Measurements from ENCODE around the gene FAF2.
"Not testable (repeated sequence)": the region's sequence is repeated elsewhere in the genome, so short reads cannot be mapped to it uniquely, and the experiment has no call there.

FAF2 gene

GRCh38 chr5:176418251-176418650 lies 29.9 kb upstream of the FAF2 start:
- peak; percentile 93 for DNase-seq (ENCODE audit: low spot score)

DNA sequence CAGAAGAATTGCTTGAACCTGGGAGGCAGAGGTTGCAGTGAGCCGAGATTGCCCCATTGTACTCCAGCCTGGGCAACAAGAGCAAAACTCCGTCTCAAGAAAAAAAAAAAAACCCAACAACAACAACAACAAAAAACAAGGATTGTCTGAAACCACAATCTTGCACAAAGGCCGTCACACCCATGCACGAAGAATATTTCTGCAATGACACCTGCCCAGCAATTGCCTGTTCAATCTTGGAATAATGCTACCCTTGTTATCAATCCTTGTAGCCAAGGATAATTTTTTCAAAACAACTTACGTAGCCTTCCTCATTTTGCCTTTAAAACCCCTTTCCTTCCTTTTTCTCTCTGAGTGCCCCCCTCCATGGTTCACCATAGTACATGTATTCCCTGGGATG lies 28.1 kb upstream of the FAF2 start:
- no peak for DNase-seq (ENCODE audit: low spot score)

GRCh38 chr5:176420972-176421544 lies 27.1 kb upstream of the FAF2 start:
- no peak for DNase-seq (ENCODE audit: low spot score)

DNA sequence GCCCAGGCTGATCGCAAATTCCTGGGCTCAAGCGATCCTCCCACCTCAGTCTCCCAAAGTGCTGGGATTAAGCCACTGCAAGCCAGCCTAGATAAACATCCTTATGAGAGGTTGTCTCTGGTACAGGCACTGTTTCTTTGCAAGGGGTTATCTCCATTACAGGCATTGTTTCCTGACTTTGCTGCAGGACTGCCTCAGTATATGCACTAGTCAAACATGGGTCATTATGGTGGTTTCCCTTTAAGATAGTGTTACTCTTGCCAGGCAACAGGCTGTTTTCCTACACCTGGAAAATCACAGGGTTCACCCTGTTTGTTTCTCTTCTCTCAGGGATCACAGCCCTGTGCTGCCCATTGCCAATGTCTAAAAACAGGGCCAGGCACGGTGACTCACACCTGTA lies 24.0 kb upstream of the FAF2 start:
- no peak for DNase-seq (ENCODE audit: low spot score)

GRCh38 chr5:176425138-176425537 lies 23.0 kb upstream of the FAF2 start:
- DNase-seq (ENCODE audit: low spot score): peak; percentile 76

- no peak for DNase-seq (ENCODE audit: low spot score)
These were observed 22.4 kb upstream of the FAF2 start for GRCh38 chr5:176425791-176426190.

DNA sequence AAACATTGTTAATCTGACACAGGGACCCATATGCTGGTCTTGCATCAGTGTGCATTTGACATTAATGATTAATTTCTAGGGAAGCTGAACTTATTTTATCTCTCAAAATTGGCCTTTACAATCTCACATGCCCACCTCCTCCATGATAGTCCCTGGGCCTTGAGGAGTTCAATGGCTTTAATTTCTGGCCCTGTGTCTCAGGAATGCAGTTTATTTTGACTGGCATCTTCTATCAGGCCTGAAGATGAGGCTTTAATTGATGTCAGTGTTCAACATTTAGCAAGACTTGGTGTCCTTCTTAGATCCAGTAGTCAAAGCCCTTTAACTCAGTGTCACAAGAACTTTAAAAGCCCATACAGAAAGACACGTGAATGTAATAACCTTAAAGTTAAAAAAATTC lies 21.3 kb upstream of the FAF2 start:
- no peak for DNase-seq (ENCODE audit: low spot score)

DNA sequence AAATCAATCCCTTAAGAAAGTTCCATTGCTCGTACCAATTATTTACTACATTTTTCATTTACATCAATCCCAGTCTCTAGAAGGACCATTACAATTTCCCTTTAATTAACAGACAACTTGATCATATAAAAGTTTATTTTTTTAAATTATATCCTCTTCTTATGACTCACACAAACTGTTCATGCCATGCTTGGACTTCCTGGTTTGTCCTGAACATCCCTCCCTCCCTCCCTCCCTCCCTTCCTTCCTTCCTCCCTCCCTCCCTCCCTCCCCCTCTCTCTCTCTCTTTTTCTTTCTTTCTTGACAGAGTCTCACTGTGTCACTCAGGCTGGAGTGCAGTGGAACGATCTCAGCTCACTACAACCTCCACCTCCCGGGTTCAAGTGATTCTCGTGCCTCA lies 20.2 kb upstream of the FAF2 start:
- DNase-seq (ENCODE audit: low spot score): peak; percentile 62

DNA sequence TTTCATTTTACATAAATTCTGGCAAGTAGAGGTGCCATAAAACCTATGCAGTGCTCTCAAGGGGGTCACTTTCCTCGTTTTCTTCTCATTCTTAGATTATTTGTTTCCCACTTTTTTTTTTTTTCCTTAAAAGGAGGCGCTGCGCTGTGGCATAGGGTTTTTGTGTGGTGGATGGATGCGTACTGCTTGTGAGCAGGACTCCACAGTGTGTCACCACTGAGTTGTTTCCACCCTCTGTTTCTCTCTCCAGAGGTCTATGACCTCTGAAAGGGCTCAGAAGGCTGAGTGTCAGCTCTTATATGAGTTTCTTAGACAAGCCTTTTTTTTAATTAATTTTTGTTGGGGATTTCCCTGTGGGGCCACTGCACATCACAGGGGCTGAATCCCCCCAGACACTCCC lies 18.2 kb upstream of the FAF2 start:
- no peak for DNase-seq (ENCODE audit: low spot score)

- DNase-seq (ENCODE audit: low spot score): no peak
These were observed 15.5 kb upstream of the FAF2 start for GRCh38 chr5:176432707-176433106.

DNA sequence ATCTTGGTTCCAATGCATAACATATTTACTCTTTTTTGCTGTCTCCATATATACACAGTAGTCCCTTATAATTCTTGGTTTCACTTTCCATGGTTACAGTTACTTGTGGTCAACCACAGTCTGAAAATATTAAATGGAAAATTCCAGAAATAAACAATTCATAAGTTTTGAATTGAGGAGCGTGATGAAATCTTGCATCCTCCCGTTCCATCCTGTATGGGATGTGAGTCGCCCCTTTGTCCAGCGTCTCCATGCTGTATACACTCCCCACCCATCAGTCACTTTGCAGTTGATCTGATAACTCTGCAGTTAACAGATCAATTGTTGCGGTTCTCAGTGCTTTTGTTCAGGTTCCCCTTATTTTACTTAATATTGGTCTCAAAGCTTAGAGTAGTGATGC lies 11.5 kb upstream of the FAF2 start:
- no peak for DNase-seq (ENCODE audit: low spot score)

GRCh38 chr5:176438959-176439757 lies 9.0 kb upstream of the FAF2 start:
- DNase-seq (ENCODE audit: low spot score): peak; percentile 59

GRCh38 chr5:176440927-176441706 lies 7.1 kb upstream of the FAF2 start:
- no peak for DNase-seq (ENCODE audit: low spot score)

DNA sequence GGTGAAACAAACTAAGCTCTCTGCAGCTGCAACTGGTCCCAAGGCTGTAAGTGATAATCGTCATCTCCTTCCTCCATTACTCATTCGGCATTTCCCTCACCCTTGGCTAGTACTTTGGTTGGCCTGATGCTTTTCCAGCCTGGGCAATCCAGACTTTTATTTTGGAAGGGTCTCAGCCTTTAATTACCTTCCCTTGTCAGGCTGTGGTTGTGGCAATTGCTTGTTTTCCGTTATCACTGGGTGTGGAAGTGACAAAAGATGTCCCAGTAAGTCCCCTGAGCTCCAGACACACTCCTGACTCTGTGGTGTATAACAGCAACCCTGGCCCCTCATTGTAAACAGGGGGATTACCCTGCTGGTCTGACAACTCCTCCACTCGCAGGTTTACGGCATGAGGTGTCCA lies 6.3 kb upstream of the FAF2 start:
- DNase-seq (ENCODE audit: low spot score): peak; percentile 57

DNA sequence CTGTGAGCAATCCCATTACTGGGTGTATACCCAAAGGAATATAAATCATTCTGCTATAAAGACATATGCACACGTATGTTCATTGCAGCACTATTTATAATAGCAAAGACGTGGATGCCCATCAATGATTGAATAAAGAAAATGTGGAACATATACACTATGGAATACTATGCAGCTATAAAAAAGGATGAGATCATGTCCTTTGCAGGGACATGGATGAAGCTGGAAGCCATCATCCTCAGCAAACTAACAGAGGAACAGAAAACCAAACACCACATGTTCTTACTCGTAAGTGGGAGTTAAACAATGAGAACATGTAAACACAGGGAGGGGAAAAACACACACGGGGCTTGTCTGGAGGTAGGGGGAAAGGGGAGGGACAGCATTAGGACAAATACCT lies 5.3 kb upstream of the FAF2 start:
- DNase-seq (ENCODE audit: low spot score): not testable (repeated sequence)

- no peak for DNase-seq (ENCODE audit: low spot score)
These were observed 3.4 kb upstream of the FAF2 start for GRCh38 chr5:176444742-176445141.

GRCh38 chr5:176446028-176446665 lies 2.0 kb upstream of the FAF2 start:
- DNase-seq (ENCODE audit: low spot score): no peak

DNA sequence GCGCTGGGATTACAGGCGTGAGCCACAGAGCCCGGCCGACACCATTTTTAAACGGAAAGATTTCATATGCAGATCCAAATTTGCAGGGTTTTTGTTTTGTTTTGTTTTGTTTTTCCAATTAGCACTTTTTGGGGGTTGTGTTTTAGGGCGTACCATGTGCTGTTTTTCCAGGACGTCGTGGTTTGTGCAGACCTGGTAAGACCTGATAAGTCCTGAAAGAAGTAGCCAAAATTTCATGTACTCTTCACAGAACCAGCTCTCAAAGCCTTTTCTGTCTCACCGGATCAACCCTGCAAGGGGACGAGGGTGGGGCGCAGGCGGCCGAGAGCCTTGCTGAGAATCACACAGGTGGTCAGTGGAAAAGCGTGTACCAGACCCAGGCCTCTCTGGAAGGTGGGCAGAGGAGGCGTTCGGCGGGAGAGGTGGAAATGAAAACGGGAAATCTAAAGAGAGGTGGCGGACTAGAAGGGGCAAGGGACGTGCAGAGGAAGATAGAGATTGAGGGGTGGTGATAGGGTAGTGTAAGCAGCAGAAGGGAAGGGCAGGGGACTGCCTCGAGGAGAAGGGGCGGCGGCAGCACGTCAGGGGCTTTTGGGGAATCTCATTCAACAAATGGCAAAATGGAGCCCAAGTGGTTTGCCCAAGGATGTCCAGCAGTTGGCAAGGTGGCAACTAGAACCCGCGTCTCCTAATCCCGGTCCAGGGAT lies 1.1 kb upstream of the FAF2 start:
- no peak for DNase-seq (ENCODE audit: low spot score)

DNA sequence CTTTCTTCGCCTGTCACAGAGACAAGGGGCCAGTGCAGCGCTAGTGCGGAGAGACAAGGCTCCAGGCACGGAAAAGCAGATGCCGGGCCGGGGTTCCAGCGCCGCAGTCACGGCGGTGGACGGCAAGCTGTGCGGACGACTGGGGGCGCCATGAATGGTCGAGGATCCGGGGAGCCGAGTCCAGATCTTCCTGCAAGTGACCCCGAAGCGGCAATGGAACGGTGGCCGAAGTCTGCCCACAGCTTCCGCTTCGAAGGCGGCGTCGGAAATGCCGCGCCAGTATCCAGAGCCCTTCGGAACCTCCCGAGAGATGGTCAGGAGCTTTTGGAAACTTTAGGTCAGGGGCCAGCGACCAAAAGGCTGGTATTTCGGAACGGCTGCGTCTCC lies 601 bp upstream of the FAF2 start:
- DNase-seq (ENCODE audit: low spot score): no peak

DNA sequence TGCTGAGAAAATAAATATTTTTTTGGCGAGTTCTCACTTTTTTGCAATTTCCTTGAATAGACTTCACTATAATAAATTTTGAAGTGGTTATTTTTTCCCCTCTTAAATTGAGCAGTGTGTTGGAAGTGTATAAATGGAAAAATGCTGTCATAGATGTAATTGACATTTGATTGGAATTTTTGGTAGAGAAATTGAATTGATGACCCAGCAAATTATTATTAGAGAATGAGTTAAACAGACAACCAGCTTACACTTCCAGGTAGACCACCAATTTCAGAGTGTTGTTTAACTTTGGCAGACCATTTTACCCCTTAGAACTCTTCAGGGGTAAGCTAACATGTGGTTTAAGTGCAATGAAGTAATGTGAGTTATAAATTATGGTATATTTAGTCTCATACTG lies 1.9 kb downstream of the FAF2 start:
- DNase-seq (ENCODE audit: low spot score): no peak

DNA sequence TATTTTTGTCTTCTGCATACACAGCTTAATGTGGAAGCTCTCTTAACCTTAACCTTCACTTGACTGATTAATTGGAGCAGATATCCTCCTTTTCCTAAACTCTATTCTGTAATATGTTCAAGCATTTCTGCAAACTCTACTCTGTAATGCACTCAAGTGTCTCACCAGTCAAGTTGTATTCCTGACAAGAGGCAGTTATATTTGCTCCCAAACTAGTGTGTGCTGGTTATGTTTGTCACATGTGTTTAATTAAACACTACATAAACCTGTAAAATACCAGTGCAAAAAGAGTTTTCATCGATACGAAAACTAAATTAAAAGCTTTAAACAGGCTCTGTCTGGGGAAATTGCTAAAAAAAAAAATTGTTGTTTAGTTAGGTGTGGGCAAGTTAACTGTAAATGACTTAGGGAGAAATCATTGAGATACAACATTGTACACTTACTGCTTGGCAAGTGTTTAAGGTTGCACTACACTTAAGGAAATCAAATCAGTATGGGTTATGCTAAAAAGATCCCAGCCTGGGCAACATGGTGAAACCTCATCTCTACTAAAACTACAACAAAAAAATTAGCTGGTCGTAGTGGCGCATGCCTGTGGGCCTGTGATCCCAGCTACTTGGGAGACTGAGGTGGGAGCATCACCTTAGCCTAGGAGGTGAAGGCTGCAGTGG lies 6.7 kb downstream of the FAF2 start:
- DNase-seq (ENCODE audit: low spot score): no peak
